HCT116 (cell line): ENCODE measurements around the gene CFAP97D1. TPM values are rescaled to one million over a fixed set of nuclear protein-coding genes. Genes with fewer than 3 reads are reported as not detected.
A peak's percentile ranks its signal among the peaks of the same experiment; 100 is the strongest.

ENCODE experiments used
- ATAC-seq: fragments of 200-7000 bp; cut with Tn5 transposase; 2 replicates; pipeline ENCODE4 v1.9.1; 2020; ENCODE audit warnings: mild to moderate bottlenecking, moderate library complexity
- BruUV-seq: library from RNA; stranded (reverse); fragments of 400-500 nt; replicated peaks from 2 replicates; lab custom pipeline; 2021; lab: Mats Ljungman, UMichigan
- CTCF ChIA-PET: fragments of 300-600 bp; sonication (Branson Sonifier 250); formaldehyde crosslinking; loops from one replicate; lab custom pipeline; 2021; ENCODE audit warnings: antibody characterized with exemption; lab: Charles Lee
- POLR2A ChIA-PET: fragments of 300-600, 350-600 bp; sonication (Branson Sonifier 250); formaldehyde crosslinking; loops from one replicate; lab custom pipeline; 2021; ENCODE audit warnings: antibody characterized with exemption; lab: Charles Lee
- RAD21 ChIA-PET, 2 experiments: fragments of 300-600 bp; sonication (Branson Sonifier 250); formaldehyde crosslinking; loops; one replicate each; lab custom pipeline; 2023; ENCODE audit warnings: low total read pairs in 2 of 2; ENCODE audit not compliant: uncharacterized antibody in 2 of 2, unreplicated experiment in 2 of 2, low non-redundant PET in 1 of 2; lab: Charles Lee
- DNase-seq: peaks from one replicate; pipeline ENCODE4 v3.0.0-alpha.2; 2010; ENCODE audit warnings: low read depth, low spot score
- H2AFZ ChIP-seq: fragments of 200-600 bp; shearing (Covaris generic), sonication (generic); 2 replicates; pipeline ENCODE4 v1.6.1; 2017; ENCODE audit warnings: low read depth, mixed run types, mixed read lengths, antibody characterized with exemption, low read length; ENCODE audit not compliant: poor library complexity, severe bottlenecking
- H3K27ac ChIP-seq: 2 replicates; pipeline ENCODE4 v1.5.1; 2012; ENCODE audit warnings: low read depth, low read length
- H3K27me3 ChIP-seq: fragments of 200-600 bp; sonication (generic); 2 replicates; pipeline ENCODE4 v1.6.1; 2016; ENCODE audit warnings: mixed run types, low read length, mixed read lengths; ENCODE audit not compliant: insufficient read depth
- H3K36me3 ChIP-seq, 2 experiments: fragments of 200-500 bp in 1 of 2; fragments of 200-600 bp in 1 of 2; sonication (Bioruptor generic) in 1 of 2; sonication (generic) in 1 of 2; 2 replicates each; pipeline versions ENCODE4 v1.5.1 to v1.6.1; 2014 to 2016; ENCODE audit warnings: low read length in 2 of 2, inconsistent platforms in 1 of 2, mixed read lengths in 1 of 2, mixed run types in 1 of 2; ENCODE audit not compliant: insufficient read depth in 2 of 2, control insufficient read depth in 1 of 2
- H3K4me1 ChIP-seq, 2 experiments: fragments of 200-600 bp in 1 of 2; sonication (generic) in 1 of 2; 2 replicates each; pipeline versions ENCODE4 v1.5.1 to v1.6.1; 2012 to 2017; ENCODE audit warnings: low read length in 2 of 2, inconsistent platforms in 1 of 2, mild to moderate bottlenecking in 1 of 2, mixed read lengths in 1 of 2, mixed run types in 1 of 2, moderate library complexity in 1 of 2; ENCODE audit not compliant: insufficient read depth in 2 of 2, control insufficient read depth in 1 of 2
- H3K4me2 ChIP-seq: fragments of 200-600 bp; sonication (generic); 2 replicates; pipeline ENCODE4 v1.6.1; 2017; ENCODE audit warnings: mixed run types, low read length, mixed read lengths
- H3K4me3 ChIP-seq, 2 experiments: fragments of 200-600 bp in 1 of 2; sonication (generic) in 1 of 2; replicated peaks in 1 of 2; 2 replicates each; pipeline ENCODE4 v1.5.1; 2011 to 2016; ENCODE audit warnings: low read length in 2 of 2, control low read depth in 1 of 2, low read depth in 1 of 2, mild to moderate bottlenecking in 1 of 2, mixed read lengths in 1 of 2, mixed run types in 1 of 2
- H3K79me2 ChIP-seq: fragments of 200-600 bp; sonication (generic); 2 replicates; pipeline ENCODE4 v1.6.1; 2017; ENCODE audit warnings: mild to moderate bottlenecking, mixed run types, low read length, moderate library complexity, mixed read lengths; ENCODE audit not compliant: insufficient read depth
- H3K9ac ChIP-seq: fragments of 200-600 bp; sonication (generic); 2 replicates; pipeline ENCODE4 v1.6.1; 2016; ENCODE audit warnings: low read length, mixed read lengths
- H3K9me2 ChIP-seq: fragments of 200-600 bp; sonication (generic), shearing (Covaris generic); 2 replicates; pipeline ENCODE4 v1.6.1; 2017; ENCODE audit warnings: mixed run types, mild to moderate bottlenecking, moderate library complexity; ENCODE audit not compliant: insufficient read depth
- H3K9me3 ChIP-seq, 2 experiments: fragments of 200-500 bp in 1 of 2; fragments of 200-600 bp in 1 of 2; sonication (Bioruptor generic) in 1 of 2; sonication (generic) in 1 of 2; 2 replicates each; pipeline ENCODE4 v1.6.1; 2014 to 2017; ENCODE audit warnings: low read length in 2 of 2, mixed read lengths in 2 of 2, inconsistent platforms in 1 of 2, low read depth in 1 of 2, mild to moderate bottlenecking in 1 of 2, mixed run types in 1 of 2, moderate library complexity in 1 of 2; ENCODE audit not compliant: control insufficient read depth in 1 of 2, insufficient read depth in 1 of 2
- H4K20me1 ChIP-seq: fragments of 200-600 bp; sonication (generic), shearing (Covaris generic); 2 replicates; pipeline ENCODE4 v1.6.1; 2017; ENCODE audit warnings: mixed run types, mild to moderate bottlenecking, moderate library complexity; ENCODE audit not compliant: insufficient read depth
- CEBPB ChIP-seq: IDR thresholded peaks from 2 replicates; pipeline ENCODE4 v1.6.1; 2012; ENCODE audit warnings: low read depth
- ELF1 ChIP-seq: IDR thresholded peaks from 2 replicates; pipeline ENCODE4 v1.6.1; 2012; ENCODE audit warnings: low read depth, borderline replicate concordance
- RAD21 ChIP-seq: IDR thresholded peaks from 2 replicates; pipeline ENCODE4 v1.6.1; 2012; ENCODE audit warnings: low read depth, mild to moderate bottlenecking
- SP1 ChIP-seq: IDR thresholded peaks from 2 replicates; pipeline ENCODE4 v1.6.1; 2012; ENCODE audit warnings: low read depth
- TCF7L2 ChIP-seq: IDR thresholded peaks from 2 replicates; pipeline ENCODE4 v1.7.0; 2011; ENCODE audit warnings: borderline replicate concordance, inconsistent platforms; ENCODE audit not compliant: insufficient read depth, insufficient read length; ENCODE audit errors: extremely low read depth
- YY1 ChIP-seq: IDR thresholded peaks from 2 replicates; pipeline ENCODE4 v1.6.1; 2011; ENCODE audit warnings: low read length, low read depth, moderate library complexity, mild to moderate bottlenecking; ENCODE audit not compliant: insufficient replicate concordance; ENCODE audit errors: extremely low read depth
- ZFX ChIP-seq: fragments of 450-650 bp; IDR thresholded peaks from 2 replicates; pipeline ENCODE4 v1.6.1; 2017
- ZNF274 ChIP-seq: fragments of 200-500 bp; sonication (Bioruptor generic); IDR thresholded peaks from 2 replicates; pipeline ENCODE4 v1.6.1; 2014; ENCODE audit warnings: mild to moderate bottlenecking, low read depth, low read length, inconsistent platforms
- intact Hi-C: fragments of 100-400 bp; cut with micrococcal nuclease; formaldehyde crosslinking; loops from 2 replicates; pipeline ENCODE4 v1.10.0; 2022
- total RNA-seq: library from RNA; stranded (reverse); gene quantifications from one replicate; pipeline ENCODE4 v1.2.1, GENCODE V29; 2021; ENCODE audit not compliant: unreplicated experiment
- TF ChIP-seq, protein P1 (sequence below), 3 experiments: fragments of 200-600 bp in 1 of 3; sonication (generic) in 1 of 3; IDR thresholded peaks in 2 of 3; conservative IDR thresholded peaks in 1 of 3; 2 replicates each; pipeline ENCODE4 v1.5.1; 2012 to 2017; ENCODE audit warnings: low read depth in 2 of 3, low read length in 2 of 3, antibody characterized with exemption in 1 of 3, borderline replicate concordance in 1 of 3, control low read depth in 1 of 3, mild to moderate bottlenecking in 1 of 3, mixed read lengths in 1 of 3, mixed run types in 1 of 3, moderate library complexity in 1 of 3; ENCODE audit not compliant: insufficient read depth in 1 of 3
- TF ChIP-seq, protein P2 (sequence below): IDR thresholded peaks from 2 replicates; pipeline ENCODE4 v1.6.1; 2012
- TF ChIP-seq, protein P3 (sequence below): IDR thresholded peaks from 2 replicates; pipeline ENCODE4 v1.6.1; 2012; ENCODE audit warnings: low read depth

CFAP97D1 gene
- total RNA-seq, 1 experiment from 2014 or later, result 0.15 TPM

DNA sequence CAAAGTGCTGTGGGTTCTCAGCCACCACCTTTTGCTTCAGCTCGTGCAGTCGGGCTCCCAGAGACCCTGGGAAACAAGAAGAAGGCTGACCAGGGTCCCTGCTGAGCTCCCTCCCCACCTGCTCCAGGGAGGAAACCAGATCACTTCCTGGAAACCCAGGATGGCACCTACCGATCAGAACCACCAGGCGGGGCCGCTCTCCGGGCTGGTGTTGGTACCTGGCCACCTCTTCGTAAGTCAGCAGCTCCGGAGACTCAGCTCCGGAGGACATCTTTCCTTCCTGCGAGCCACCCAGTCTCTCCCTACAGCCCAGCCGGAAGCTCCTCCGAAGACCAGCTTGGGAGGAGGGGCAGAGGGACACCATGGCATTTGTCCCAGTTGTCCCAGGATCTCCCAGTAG is 33.8 kb downstream of the CFAP97D1 start:
- Histone ChIP-seq H3K4me1 (peaks cover 0 to 9% of the 10 kb centered on the region in 2 experiments; a peak in 1 of 4 replicates), H3K36me3 (peaks cover 4 to 20% of the 10 kb centered on the region in 2 experiments; a peak in 3 of 4 replicates), H3K27me3 (no peaks in the 10 kb centered on the region), H4K20me1 (no peaks in the 10 kb centered on the region), H3K27ac (no peak overlapping the region), H3K4me3 (no peak overlapping the region), H3K79me2 (no peaks in the 10 kb centered on the region), H3K9me3 (no peaks in the 10 kb centered on the region), H2AFZ (no peak overlapping the region), H3K9me2 (no peaks in the 10 kb centered on the region), H3K4me2 (no peak overlapping the region), H3K9ac (no peak overlapping the region)
- POLR2A ChIA-PET, result no interaction called here
- CTCF ChIA-PET, result interaction anchor here (0.9 kb wide), 1 partner anchor 32 kb away, joined by 3 read pairs; no protein-coding TSS in a partner anchor
- RAD21 ChIA-PET, result no interaction called here
- ATAC-seq, result peak; percentile 60
- BruUV-seq, result no TSS peak
- no peak for DNase-seq
- intact Hi-C loops, result no loop called here
- TF ChIP-seq SP1 (no peak), TCF7L2 (no peak), ZFX (no peak), RAD21 (no peak)
- TF ChIP-seq, protein P1, sequence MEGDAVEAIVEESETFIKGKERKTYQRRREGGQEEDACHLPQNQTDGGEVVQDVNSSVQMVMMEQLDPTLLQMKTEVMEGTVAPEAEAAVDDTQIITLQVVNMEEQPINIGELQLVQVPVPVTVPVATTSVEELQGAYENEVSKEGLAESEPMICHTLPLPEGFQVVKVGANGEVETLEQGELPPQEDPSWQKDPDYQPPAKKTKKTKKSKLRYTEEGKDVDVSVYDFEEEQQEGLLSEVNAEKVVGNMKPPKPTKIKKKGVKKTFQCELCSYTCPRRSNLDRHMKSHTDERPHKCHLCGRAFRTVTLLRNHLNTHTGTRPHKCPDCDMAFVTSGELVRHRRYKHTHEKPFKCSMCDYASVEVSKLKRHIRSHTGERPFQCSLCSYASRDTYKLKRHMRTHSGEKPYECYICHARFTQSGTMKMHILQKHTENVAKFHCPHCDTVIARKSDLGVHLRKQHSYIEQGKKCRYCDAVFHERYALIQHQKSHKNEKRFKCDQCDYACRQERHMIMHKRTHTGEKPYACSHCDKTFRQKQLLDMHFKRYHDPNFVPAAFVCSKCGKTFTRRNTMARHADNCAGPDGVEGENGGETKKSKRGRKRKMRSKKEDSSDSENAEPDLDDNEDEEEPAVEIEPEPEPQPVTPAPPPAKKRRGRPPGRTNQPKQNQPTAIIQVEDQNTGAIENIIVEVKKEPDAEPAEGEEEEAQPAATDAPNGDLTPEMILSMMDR (IDR thresholded peaks at IDR 0.05 in 2 of 3, conservative IDR thresholded peaks at IDR 0.05 in 1 of 3; ENCODE audit: borderline replicate concordance in 1 of 3, insufficient read depth in 1 of 3, low read depth in 2 of 3, low read length in 2 of 3), result peak in 2 of 3 experiments; percentile 18 to 32; a peak in 1 of 6 replicates

DNA sequence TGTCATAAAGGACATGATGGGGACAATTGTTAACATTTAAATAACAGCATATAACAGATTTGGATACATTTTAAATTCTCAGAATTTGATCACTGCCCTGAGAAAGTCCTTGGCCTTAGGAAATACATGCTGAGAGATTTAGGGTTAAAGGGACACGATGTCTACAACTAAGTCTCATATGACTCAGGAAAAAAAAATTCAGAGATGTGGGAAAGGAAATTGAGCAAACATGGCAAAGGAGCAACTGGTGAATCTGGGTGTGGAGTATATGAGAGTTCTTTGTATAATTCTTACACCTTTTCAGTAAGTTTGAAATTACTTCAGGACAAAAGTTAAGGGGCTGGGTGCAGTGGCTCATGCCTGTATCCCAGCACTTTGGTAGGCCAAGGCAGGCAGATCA is 34.5 kb downstream of the CFAP97D1 start:
- POLR2A ChIA-PET, result no interaction called here
- no peak for DNase-seq
- no TSS peak for BruUV-seq
- TF ChIP-seq, protein P1 (IDR thresholded peaks at IDR 0.05 in 2 of 3, conservative IDR thresholded peaks at IDR 0.05 in 1 of 3; ENCODE audit: borderline replicate concordance in 1 of 3, insufficient read depth in 1 of 3, low read depth in 2 of 3, low read length in 2 of 3), result no peak
- TF ChIP-seq, protein P2, sequence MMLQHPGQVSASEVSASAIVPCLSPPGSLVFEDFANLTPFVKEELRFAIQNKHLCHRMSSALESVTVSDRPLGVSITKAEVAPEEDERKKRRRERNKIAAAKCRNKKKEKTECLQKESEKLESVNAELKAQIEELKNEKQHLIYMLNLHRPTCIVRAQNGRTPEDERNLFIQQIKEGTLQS, result no peak
- TF ChIP-seq YY1, result no peak
- TF ChIP-seq ELF1, result no peak
- TF ChIP-seq CEBPB, result no peak
- TF ChIP-seq ZNF274, result no peak
- TF ChIP-seq, protein P3, sequence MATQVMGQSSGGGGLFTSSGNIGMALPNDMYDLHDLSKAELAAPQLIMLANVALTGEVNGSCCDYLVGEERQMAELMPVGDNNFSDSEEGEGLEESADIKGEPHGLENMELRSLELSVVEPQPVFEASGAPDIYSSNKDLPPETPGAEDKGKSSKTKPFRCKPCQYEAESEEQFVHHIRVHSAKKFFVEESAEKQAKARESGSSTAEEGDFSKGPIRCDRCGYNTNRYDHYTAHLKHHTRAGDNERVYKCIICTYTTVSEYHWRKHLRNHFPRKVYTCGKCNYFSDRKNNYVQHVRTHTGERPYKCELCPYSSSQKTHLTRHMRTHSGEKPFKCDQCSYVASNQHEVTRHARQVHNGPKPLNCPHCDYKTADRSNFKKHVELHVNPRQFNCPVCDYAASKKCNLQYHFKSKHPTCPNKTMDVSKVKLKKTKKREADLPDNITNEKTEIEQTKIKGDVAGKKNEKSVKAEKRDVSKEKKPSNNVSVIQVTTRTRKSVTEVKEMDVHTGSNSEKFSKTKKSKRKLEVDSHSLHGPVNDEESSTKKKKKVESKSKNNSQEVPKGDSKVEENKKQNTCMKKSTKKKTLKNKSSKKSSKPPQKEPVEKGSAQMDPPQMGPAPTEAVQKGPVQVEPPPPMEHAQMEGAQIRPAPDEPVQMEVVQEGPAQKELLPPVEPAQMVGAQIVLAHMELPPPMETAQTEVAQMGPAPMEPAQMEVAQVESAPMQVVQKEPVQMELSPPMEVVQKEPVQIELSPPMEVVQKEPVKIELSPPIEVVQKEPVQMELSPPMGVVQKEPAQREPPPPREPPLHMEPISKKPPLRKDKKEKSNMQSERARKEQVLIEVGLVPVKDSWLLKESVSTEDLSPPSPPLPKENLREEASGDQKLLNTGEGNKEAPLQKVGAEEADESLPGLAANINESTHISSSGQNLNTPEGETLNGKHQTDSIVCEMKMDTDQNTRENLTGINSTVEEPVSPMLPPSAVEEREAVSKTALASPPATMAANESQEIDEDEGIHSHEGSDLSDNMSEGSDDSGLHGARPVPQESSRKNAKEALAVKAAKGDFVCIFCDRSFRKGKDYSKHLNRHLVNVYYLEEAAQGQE, result no peak

More for the DNA sequence above, 34.5 kb downstream of the CFAP97D1 start:
- CTCF ChIA-PET, result no interaction called here
- no peaks in the 10 kb centered on the region for H4K20me1 ChIP-seq
- intact Hi-C loops, result no loop called here
- H3K4me3 ChIP-seq, result no peak overlapping the region
- H3K9me3 ChIP-seq, result no peaks in the 10 kb centered on the region
- H3K27ac ChIP-seq, result no peak overlapping the region
- no peak for ATAC-seq
- H3K36me3 ChIP-seq, result peaks cover 4 to 24% of the 10 kb centered on the region in 2 experiments; a peak in 3 of 4 replicates
- H3K9me2 ChIP-seq, result no peaks in the 10 kb centered on the region
- no peak overlapping the region for H2AFZ ChIP-seq
- H3K4me2 ChIP-seq, result no peak overlapping the region
- no peaks in the 10 kb centered on the region for H3K79me2 ChIP-seq
- no peak overlapping the region for H3K9ac ChIP-seq
- no peaks in the 10 kb centered on the region for H3K27me3 ChIP-seq
- peaks cover 0 to 9% of the 10 kb centered on the region in 2 experiments; a peak in 1 of 4 replicates for H3K4me1 ChIP-seq
- RAD21 ChIA-PET, result no interaction called here
